DOHH2 (cell line): ENCODE data around the gene CNTNAP2.

Experiments
- H3F3A ChIP-seq: fragments of 200-600 bp; sonication (generic), shearing (Covaris generic); 2 replicates; pipeline ENCODE4 v1.6.0; 2016; ENCODE audit warnings: antibody characterized with exemption, mild to moderate bottlenecking; ENCODE audit not compliant: control insufficient read depth, insufficient read depth
- H3K27ac ChIP-seq: fragments of 200-600 bp; sonication (generic); 2 replicates; pipeline ENCODE4 v1.5.1; 2014; ENCODE audit warnings: low read depth, mild to moderate bottlenecking, low read length, moderate library complexity
- H3K27me3 ChIP-seq: fragments of 200-600 bp; sonication (generic); 2 replicates; pipeline ENCODE4 v1.6.1; 2014; ENCODE audit warnings: mild to moderate bottlenecking, low read length, mixed read lengths; ENCODE audit not compliant: control insufficient read depth
- H3K36me3 ChIP-seq: fragments of 200-600 bp; sonication (generic); 2 replicates; pipeline ENCODE4 v1.6.1; 2014; ENCODE audit warnings: mild to moderate bottlenecking, low read length, moderate library complexity, mixed read lengths; ENCODE audit not compliant: control insufficient read depth
- H3K4me1 ChIP-seq: fragments of 200-600 bp; sonication (generic); 2 replicates; pipeline ENCODE4 v1.6.1; 2014; ENCODE audit warnings: mild to moderate bottlenecking, low read length, mixed read lengths; ENCODE audit not compliant: control insufficient read depth
- H3K4me2 ChIP-seq: fragments of 200-600 bp; sonication (generic); 2 replicates; pipeline ENCODE4 v1.6.0; 2014; ENCODE audit warnings: mild to moderate bottlenecking, low read length, moderate library complexity
- H3K4me3 ChIP-seq: fragments of 200-600 bp; sonication (generic); 2 replicates; pipeline ENCODE4 v1.5.1; 2014; ENCODE audit warnings: mild to moderate bottlenecking, low read length, mixed read lengths
- H3K79me2 ChIP-seq: fragments of 200-600 bp; sonication (generic); 2 replicates; pipeline ENCODE4 v1.6.1; 2014; ENCODE audit warnings: mild to moderate bottlenecking, low read length, mixed read lengths; ENCODE audit not compliant: control insufficient read depth
- H3K9me2 ChIP-seq: fragments of 200-600 bp; sonication (generic); replicated peaks from 2 replicates; pipeline ENCODE4 v1.6.1; 2014; ENCODE audit warnings: mild to moderate bottlenecking, low read length, mixed read lengths; ENCODE audit not compliant: control insufficient read depth
- H3K9me3 ChIP-seq: fragments of 200-600 bp; sonication (generic); 2 replicates; pipeline ENCODE4 v1.6.1; 2014; ENCODE audit warnings: antibody characterized with exemption, low read length, mixed read lengths; ENCODE audit not compliant: control insufficient read depth, insufficient read depth
- H4K20me1 ChIP-seq: fragments of 200-600 bp; sonication (generic); 2 replicates; pipeline ENCODE4 v1.6.0; 2014; ENCODE audit warnings: low read depth, mild to moderate bottlenecking, antibody characterized with exemption, low read length, moderate library complexity; ENCODE audit not compliant: control insufficient read depth, insufficient read depth
- EZH2phosphoT487 ChIP-seq: fragments of 200-600 bp; sonication (generic); IDR thresholded peaks from 2 replicates; pipeline ENCODE4 v1.6.1; 2017; ENCODE audit warnings: borderline replicate concordance, mild to moderate bottlenecking, antibody characterized with exemption, low read length, moderate library complexity, mixed read lengths
- TF ChIP-seq, protein P1 (sequence below): fragments of 200-600 bp; sonication (generic); IDR thresholded peaks from one replicate; pipeline ENCODE4 v1.5.1; 2014; ENCODE audit warnings: antibody characterized with exemption, mild to moderate bottlenecking, low read depth, low read length; ENCODE audit not compliant: poor library complexity, severe bottlenecking

Gene CNTNAP2

DNA sequence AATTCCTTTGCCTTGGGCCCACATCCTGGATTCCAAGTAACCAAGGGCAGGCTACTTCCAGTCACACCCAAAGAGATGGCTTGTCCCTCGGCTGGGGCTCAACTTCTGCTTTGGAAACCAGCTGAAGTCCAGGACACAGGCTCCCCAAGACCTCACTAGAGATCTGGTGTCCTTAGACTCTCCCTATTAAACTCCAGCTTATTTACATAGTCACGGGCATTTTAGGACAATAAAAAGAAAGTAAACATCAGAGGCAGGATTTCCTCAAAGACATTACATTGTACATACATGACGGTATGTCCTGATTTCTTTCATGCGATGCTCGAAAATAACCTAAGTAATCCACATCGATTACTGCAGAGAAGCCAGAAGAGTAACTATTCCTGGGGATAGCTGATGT, 2012.4 kb downstream of the CNTNAP2 start:
- Histone ChIP-seq H3K4me3 (no peak overlapping the region), H3K4me1 (no peaks in the 10 kb centered on the region), H3K27ac (no peak overlapping the region), H3K79me2 (no peaks in the 10 kb centered on the region), H3K9me3 (no peaks in the 10 kb centered on the region), H3F3A (no peaks in the 10 kb centered on the region), H4K20me1 (no peaks in the 10 kb centered on the region), H3K36me3 (no peaks in the 10 kb centered on the region), H3K27me3 (no peaks in the 10 kb centered on the region), H3K9me2 (no peaks in the 10 kb centered on the region), H3K4me2 (no peak overlapping the region)
- no peak for TF ChIP-seq EZH2phosphoT487
- TF ChIP-seq, protein P1, sequence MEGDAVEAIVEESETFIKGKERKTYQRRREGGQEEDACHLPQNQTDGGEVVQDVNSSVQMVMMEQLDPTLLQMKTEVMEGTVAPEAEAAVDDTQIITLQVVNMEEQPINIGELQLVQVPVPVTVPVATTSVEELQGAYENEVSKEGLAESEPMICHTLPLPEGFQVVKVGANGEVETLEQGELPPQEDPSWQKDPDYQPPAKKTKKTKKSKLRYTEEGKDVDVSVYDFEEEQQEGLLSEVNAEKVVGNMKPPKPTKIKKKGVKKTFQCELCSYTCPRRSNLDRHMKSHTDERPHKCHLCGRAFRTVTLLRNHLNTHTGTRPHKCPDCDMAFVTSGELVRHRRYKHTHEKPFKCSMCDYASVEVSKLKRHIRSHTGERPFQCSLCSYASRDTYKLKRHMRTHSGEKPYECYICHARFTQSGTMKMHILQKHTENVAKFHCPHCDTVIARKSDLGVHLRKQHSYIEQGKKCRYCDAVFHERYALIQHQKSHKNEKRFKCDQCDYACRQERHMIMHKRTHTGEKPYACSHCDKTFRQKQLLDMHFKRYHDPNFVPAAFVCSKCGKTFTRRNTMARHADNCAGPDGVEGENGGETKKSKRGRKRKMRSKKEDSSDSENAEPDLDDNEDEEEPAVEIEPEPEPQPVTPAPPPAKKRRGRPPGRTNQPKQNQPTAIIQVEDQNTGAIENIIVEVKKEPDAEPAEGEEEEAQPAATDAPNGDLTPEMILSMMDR = no peak

DNA sequence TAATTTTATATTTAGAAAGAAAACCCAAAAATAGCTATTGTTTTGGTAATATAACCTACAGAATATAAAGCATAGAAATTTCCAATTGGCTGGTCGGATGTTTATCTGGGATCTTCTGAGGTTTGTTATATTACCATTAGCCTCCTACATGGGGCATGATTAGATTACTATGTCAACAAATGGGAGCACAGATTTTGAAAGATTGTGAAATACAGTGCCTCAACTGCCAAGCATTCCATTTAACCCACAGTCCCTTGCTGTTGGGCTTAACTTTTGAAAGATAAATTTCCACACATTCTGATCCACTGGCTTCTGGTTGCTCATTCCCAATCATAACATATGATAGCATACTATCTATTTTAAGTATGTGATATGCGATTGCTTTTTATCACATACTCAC, 2018.5 kb downstream of the CNTNAP2 start:
- Histone ChIP-seq H4K20me1 (no peaks in the 10 kb centered on the region), H3K79me2 (no peaks in the 10 kb centered on the region), H3F3A (no peaks in the 10 kb centered on the region), H3K27me3 (no peaks in the 10 kb centered on the region), H3K36me3 (no peaks in the 10 kb centered on the region), H3K9me3 (no peaks in the 10 kb centered on the region), H3K4me3 (no peak overlapping the region), H3K4me2 (no peak overlapping the region), H3K9me2 (no peaks in the 10 kb centered on the region), H3K27ac (no peak overlapping the region), H3K4me1 (no peaks in the 10 kb centered on the region)
- TF ChIP-seq, protein P1 = no peak
- TF ChIP-seq EZH2phosphoT487 = no peak

DNA sequence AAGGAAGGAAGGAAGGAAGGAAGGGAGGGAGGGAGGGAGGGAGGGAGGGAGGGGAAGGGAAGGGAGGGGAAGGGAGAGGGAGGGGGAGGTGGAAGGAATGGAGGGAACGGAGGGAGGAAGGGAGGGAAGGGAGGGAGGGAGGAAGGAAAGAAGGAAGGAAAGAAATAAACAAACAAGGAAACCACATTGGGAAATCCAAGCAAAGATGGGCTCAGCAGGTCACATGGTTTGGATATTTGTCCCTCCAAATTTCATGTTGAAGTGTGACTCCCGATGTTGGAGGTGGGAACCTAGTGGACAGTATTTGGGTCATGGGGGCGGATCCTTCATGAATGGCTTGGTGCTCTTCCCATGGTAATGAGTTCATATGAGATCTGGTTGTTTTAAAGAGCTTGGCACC, 2019.4 kb downstream of the CNTNAP2 start:
- H3K36me3 ChIP-seq = no peaks in the 10 kb centered on the region
- H3K9me2 ChIP-seq = no peaks in the 10 kb centered on the region
- no peaks in the 10 kb centered on the region for H3K4me1 ChIP-seq
- no peaks in the 10 kb centered on the region for H3K27me3 ChIP-seq
- no peaks in the 10 kb centered on the region for H3K9me3 ChIP-seq
- TF ChIP-seq EZH2phosphoT487 = no peak
- TF ChIP-seq, protein P1 = no peak
- no peaks in the 10 kb centered on the region for H3F3A ChIP-seq
- no peaks in the 10 kb centered on the region for H4K20me1 ChIP-seq
- no peak overlapping the region for H3K4me2 ChIP-seq
- no peak overlapping the region for H3K4me3 ChIP-seq
- H3K79me2 ChIP-seq = no peaks in the 10 kb centered on the region
- H3K27ac ChIP-seq = no peak overlapping the region
